GM12878 (cell line): ENCODE results near the gene TGFBR3.

Experiments used
- CREB1 ChIP-seq: IDR thresholded peaks from 2 replicates; pipeline ENCODE4 v1.6.1; 2012; ENCODE audit warnings: low read depth, mild to moderate bottlenecking, inconsistent platforms
- POLR2AphosphoS5 ChIP-seq: IDR thresholded peaks from 2 replicates; pipeline ENCODE4 v1.6.1; 2011; ENCODE audit warnings: mild to moderate bottlenecking, low read length, inconsistent platforms
- SP1 ChIP-seq: IDR thresholded peaks from one replicate; pipeline ENCODE4 v1.6.1; 2011; ENCODE audit warnings: low read depth, low read length
- TF ChIP-seq, protein P1 (sequence below), 3 experiments: IDR thresholded peaks in 2 of 3; conservative IDR thresholded peaks in 1 of 3; 2 replicates each; pipeline ENCODE4 v1.5.1; 2011; ENCODE audit warnings: low read depth in 3 of 3, low read length in 3 of 3, mild to moderate bottlenecking in 3 of 3, control low read depth in 2 of 3, moderate library complexity in 2 of 3, inconsistent platforms in 1 of 3, mixed read lengths in 1 of 3; ENCODE audit not compliant: control insufficient read depth in 2 of 3, insufficient read depth in 1 of 3; ENCODE audit errors: extremely low read depth in 1 of 3

DNA sequence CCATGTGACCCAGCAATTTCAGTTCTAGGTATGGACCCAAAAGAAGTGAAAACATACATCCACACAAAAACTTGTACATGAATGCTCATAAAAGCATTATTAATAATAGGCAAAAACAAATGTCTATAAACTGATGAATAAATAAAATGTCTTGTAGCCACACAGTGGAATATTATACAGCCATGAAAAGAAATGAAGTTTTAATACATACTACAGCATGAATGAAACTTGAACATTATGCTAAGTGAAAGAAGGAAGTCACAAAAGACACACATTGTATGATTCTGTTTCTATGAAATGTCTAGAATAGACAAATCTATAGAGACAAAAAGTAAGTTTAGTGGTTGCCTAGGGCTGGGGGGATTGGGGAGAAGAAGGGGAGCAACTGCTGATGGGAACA, 255.1 kb downstream of the TGFBR3 start:
- TF ChIP-seq POLR2AphosphoS5 (no peak), SP1 (no peak), CREB1 (no peak)
- TF ChIP-seq, protein P1, sequence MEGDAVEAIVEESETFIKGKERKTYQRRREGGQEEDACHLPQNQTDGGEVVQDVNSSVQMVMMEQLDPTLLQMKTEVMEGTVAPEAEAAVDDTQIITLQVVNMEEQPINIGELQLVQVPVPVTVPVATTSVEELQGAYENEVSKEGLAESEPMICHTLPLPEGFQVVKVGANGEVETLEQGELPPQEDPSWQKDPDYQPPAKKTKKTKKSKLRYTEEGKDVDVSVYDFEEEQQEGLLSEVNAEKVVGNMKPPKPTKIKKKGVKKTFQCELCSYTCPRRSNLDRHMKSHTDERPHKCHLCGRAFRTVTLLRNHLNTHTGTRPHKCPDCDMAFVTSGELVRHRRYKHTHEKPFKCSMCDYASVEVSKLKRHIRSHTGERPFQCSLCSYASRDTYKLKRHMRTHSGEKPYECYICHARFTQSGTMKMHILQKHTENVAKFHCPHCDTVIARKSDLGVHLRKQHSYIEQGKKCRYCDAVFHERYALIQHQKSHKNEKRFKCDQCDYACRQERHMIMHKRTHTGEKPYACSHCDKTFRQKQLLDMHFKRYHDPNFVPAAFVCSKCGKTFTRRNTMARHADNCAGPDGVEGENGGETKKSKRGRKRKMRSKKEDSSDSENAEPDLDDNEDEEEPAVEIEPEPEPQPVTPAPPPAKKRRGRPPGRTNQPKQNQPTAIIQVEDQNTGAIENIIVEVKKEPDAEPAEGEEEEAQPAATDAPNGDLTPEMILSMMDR (IDR thresholded peaks at IDR 0.05 in 2 of 3, conservative IDR thresholded peaks at IDR 0.05 in 1 of 3; ENCODE audit: control insufficient read depth in 2 of 3, extremely low read depth in 1 of 3, insufficient read depth in 1 of 3, low read depth in 3 of 3, low read length in 3 of 3) = no peak
